HG02798 (cell line): Measurements from ENCODE around the gene MX2.

Experiments used
- ATAC-seq: cut with Tn5 transposase; IDR thresholded peaks from one replicate; pipeline ENCODE4 v1.9.1; 2021; ENCODE audit warnings: mild to moderate bottlenecking; ENCODE audit not compliant: unreplicated experiment, poor library complexity

MX2 gene

GRCh38 chr21:41363370-41364270 is 1.8 kb downstream of the MX2 start:
- no peak for ATAC-seq

GRCh38 chr21:41364308-41364707 is 2.5 kb downstream of the MX2 start:
- no peak for ATAC-seq

- no peak for ATAC-seq
Observed at GRCh38 chr21:41365377-41366107, 3.7 kb downstream of the MX2 start.

GRCh38 chr21:41366522-41367151 is 4.8 kb downstream of the MX2 start:
- no peak for ATAC-seq

GRCh38 chr21:41367301-41367944 is 5.6 kb downstream of the MX2 start:
- no peak for ATAC-seq

GRCh38 chr21:41367945-41368734 is 6.3 kb downstream of the MX2 start:
- ATAC-seq, result peak; percentile 75

- no peak for ATAC-seq
Observed at GRCh38 chr21:41368735-41369104, 6.9 kb downstream of the MX2 start.

- peak; percentile 26 for ATAC-seq
Observed at GRCh38 chr21:41369105-41369919, 7.5 kb downstream of the MX2 start.

- ATAC-seq, result no peak
Observed at GRCh38 chr21:41369920-41370839, 8.4 kb downstream of the MX2 start.

GRCh38 chr21:41370840-41371684 is 9.2 kb downstream of the MX2 start:
- no peak for ATAC-seq

GRCh38 chr21:41371685-41372030 is 9.8 kb downstream of the MX2 start:
- ATAC-seq, result no peak

- ATAC-seq, result no peak
Observed at GRCh38 chr21:41373253-41373652, 11.4 kb downstream of the MX2 start.

GRCh38 chr21:41373763-41374162 is 11.9 kb downstream of the MX2 start:
- ATAC-seq, result no peak

GRCh38 chr21:41374177-41374712 is 12.4 kb downstream of the MX2 start:
- ATAC-seq, result no peak

GRCh38 chr21:41374867-41375533 is 13.2 kb downstream of the MX2 start:
- ATAC-seq, result no peak

GRCh38 chr21:41375875-41376274 is 14.0 kb downstream of the MX2 start:
- ATAC-seq, result no peak
